ENCODE results near the gene RHEB.

The RHEB gene

DNA sequence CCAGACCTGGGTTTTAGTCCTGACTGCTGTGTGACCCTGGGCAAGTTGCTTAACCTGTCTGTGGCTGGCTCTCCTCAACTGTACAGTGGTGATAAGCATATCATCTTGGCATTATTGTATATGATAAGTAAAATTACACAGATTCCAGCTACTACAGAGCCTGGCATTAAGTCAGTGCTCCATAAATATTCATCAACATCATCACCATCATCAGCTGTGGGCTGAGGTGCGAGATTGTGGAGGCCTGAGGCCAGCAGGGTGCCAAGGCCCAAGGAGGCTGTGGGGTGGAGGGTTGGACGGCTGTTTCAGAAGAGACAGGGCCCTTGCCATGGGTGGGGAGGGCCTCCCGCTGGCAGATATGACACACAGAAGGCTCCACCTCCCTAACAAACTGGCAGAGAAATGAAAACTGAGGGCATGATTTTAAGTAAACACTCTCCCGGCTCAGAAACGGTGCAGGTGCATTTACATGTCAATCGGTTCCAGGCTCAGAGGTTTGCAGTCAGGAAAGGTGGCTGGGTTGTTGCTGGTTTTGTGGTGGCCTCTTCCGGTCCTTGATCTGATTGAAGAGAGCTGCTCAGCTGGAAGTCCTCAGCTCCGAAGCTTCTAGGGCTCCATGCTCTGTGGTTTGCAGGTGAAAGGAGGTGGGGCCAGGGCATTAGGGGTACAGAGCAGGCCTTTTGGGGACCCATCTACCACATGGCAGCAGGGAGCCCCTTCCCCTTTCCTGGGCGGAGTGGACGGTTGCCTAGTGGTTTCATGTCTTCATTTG lies 89.9 kb downstream of the RHEB start:
- no peak for DNase-seq

DNA sequence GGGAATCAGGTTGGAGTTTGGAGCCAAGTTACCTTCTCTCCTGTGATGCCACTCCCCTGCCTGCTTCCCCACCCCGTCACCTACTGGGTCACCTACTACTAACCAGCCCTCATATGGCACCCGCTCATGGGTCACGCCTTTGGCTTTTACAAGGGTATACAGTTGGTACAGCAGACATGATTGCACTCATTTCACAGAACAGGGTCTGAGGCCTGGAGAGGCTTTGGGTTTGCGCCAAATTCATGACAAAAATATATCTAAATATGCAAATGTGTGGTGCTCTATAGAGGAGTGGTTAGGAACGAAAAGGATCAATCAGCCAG lies 90.5 kb downstream of the RHEB start:
- no peak for DNase-seq

DNA sequence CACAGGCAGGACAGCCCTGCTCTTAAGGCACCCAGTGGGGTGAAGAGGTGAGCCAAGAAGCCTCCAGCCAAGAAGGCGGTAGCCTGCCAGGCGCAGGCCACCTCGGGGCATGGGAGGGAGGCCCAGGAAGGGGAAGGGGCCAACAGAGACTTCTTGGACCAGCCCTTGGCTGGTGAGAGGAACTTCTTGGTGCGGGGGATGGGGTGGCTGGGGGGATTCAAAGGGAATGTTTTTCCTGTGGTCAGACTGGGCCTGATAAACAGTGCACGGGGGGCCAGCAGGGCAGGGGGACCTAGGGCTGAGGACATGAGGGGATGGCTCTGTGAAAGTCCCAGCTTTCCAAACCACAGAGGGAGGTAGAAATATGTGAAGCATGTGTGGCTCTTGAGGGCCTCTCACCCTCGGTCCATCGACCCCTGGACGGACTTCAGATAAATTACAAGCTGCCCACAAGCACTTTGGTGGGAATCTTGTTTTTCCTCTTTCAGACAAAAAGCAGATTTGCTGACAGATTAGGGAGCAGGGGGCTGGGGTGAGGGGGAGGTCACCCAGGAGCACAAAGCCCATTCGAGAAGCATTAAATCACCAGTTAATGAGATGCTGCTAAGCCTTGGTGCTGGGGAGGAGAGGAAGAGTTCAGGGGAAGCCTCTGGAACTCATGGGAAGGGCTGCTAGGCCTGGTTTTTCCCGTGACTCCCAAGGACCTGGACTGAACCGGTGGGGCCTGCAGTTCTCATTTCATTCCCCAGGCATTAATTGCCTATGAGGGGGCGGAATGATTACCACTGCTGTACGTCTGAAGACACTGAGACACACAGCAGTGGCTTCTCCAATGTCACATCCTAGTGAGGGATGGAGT lies 91.1 kb downstream of the RHEB start:
- DNase-seq = peak; percentile 78

DNA sequence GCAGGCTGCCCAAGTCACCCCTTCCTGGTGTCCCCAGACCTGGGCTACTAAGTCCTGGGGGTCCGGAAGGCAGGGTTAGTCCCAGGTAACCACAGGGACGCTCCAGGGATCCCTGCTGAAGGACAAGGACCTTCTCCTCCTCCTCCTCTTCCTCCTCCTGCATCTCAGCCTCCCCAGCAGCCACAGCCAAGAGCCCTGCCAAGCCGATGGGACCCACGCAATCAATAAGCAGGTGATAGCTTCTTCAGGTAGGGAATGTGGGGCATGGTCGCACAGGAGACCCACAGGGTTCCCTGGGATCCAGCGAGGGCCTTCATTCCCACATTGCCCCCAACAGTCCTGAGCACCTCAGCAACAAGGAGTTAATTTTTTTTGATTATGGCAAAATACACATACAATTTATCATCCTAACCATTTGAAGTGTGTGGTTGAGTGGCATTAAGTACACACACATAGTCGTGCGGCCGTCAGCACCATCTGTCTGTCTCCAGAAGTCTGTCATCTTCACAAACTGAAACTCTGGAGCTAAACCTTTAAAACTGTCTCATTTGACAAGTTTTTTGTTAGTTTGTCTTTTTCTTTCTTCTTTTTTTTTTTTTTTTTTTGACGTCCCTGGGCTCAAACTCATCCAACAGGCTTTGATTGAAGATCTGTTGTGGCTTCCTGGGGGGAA lies 91.9 kb downstream of the RHEB start:
- no peak for DNase-seq

DNA sequence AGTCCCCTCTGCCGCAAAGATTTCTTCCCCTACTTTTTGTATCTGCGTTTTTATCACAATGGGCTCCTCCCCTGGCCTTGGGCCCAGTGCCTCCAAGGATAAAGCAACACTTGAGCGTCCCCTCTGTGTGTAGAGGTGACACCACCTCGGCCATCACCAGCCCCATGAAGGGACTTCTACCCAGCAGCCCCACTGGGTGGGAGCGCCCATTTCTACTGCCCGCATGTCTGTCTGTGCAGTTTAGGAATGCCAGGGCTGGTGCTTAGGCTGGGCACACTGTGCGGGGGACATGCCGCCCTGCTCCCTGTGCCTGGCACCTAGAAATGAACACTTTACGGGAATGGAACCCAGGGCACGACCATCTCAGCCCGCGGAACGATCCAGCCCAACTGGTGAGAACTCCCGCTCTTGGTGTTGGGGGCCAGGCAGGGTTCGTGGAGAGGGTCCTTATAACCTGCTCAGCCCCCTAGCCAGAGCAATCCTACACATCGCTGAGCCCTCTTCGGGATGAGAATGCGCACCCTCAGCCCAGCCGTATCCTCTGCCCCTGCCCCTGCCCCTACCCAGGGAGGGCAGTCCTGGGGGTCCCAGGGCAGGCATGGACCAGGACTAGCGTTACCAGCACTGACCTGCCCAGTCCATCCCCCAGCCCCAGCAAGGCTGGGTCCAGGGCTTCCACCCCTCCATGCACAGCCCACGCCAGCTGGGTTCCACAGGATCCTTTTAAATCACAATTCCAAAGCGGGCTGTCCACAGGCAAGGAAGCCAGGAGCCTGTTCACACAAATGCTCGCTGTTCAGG lies 92.6 kb downstream of the RHEB start:
- DNase-seq = no peak

DNA sequence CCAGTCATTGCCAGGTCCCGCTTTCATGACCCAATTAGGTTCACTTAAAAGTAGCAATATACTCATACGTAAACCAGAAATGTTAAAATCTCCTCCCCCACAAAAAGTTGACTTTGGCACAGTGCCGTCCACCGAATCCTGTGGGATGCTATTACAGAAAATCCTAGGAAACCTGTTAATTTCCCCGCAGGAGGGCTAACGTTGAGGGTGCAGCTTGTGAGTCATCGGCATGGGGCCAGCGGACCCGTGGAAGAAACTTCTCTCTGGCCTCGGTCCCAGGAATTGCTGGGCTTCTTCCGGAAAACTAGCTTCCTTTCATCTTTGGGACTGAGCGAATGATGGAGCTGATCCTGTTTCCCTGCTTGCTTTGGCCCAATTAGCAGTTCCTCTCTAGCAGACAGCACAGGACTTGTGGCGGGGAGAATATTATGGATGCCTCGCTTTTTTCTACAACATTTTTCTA lies 93.2 kb downstream of the RHEB start:
- peak; percentile 95 for DNase-seq

DNA sequence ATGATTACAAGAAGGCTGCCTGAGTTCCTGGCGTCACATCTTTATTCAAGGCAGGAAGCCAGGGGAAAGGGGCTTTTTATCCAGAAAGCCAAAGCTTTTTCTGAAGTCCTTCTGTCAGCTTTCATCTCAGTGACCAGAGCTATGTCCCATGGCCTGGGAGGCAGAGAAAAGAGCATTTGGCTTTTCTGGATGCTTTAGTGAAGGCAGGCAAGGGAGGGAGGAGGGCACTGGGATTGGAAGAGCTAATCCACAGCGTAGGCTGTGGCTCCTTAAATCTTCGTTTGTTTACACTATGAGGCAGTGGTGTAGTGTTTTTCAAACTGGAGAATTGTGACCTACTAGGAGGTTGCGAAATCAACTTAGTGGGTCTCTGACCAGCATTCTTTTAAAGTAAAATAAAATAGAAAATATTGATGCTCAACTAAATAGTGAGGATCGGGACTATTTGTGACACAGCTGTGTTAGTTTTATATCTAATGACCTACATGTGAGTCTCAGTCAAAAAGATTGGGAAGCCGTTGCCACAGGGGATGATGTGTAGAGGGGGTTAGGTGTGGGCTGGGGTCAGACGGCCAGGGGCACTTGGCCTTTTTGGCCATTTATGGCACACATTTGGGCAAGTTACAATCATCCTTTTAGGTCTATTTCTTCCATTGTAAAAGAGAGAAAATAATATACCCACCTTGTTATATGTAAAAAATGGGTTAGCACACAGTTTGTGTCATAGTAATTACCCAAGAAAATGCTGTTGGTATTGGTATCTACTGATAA lies 93.8 kb downstream of the RHEB start:
- peak; percentile 65 for DNase-seq

DNA sequence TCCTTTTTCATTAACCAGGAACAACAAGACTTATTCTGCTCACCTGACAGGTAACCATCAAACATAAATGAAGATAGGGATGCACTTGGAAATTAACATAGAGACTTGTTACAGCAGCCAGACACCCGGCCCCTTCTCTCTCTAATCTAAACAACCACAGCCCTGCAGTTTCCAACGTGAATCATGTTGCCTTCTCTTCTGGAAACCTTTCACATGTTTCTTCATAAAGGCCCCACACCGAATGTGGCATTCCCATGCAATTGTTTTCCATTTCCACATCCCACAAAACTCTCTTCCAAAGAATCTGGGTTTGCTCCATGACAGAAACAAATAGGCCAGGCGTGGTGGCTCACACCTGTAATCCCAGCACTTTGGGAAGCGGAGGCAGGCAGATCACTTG lies 94.9 kb downstream of the RHEB start:
- DNase-seq = no peak

DNA sequence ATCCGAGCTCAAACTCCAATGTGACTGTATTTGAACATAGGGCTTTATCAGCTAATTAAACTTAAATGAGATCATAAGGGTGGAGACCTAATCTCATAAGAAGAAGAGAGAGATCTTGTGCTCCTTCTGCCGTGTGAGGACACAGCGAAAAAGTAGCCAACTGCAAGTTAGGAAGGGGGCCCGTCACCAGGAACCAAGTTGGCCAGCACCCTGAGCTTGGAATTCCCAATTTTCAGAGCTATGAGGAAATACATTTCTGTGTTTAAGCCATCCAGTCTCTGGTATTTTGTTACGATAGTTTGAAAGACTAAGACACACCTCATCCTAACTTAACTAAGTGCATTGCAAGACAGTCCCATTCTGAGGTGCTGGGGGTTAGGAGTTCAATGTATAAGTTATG lies 95.8 kb downstream of the RHEB start:
- DNase-seq = no peak

DNA sequence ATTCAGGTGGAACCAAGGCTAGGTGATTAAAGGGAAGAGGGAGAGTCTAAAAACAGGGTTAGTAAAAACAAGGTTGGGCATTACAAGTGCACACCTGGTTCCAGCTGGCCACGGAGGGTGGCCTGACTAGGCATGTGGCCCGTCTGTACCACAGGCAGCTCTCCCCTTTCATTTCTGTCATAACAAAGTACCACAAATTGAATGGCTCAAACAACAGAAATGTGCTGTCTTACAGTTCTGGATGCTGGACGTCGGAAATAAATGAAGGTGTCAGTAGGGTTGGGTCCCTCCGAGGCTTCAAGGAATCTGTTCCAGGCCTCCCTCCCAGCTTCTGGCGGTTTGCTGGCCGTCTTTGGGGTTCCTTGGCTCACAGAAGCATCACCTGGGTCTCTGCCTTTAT lies 96.5 kb downstream of the RHEB start:
- DNase-seq = no peak

DNA sequence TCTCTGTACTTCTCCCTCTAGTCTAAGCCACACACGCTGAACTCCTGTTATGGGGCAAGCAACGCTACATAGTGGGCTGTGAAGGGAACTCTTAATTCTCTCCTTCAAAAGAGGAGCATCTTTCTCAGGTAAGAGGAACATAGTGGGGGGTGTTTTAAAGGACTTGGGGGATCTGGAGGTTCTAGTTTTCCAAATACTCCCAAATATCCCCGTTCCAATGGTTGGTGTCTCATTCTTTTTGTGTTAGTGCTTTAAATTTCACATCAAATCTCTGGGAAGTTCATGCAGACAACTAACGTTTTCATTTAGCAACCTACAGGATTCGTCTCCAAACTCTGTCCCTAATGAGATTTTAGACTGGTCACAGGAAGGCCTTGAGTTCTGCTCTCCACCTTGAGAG lies 97.5 kb downstream of the RHEB start:
- DNase-seq = no peak

DNA sequence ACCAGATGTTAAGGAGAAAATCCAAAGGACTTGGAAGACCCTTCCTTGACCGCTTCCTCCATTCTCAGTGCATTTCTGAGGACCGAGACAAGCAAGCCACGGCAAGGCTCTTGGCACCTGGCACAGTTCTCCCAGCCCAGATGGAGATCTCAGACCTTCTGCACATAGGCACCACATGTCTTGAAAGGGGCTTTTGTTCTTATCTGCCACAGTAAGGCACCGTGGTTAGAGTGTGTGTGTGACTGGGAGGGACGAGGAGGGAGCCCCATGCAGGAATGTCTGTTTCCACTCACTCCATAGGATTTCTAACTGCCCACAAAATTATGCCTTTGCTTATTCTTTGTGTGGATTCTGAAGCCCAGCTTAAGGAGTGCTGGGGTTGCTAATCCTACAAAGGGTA lies 99.6 kb downstream of the RHEB start:
- no peak for DNase-seq

DNA sequence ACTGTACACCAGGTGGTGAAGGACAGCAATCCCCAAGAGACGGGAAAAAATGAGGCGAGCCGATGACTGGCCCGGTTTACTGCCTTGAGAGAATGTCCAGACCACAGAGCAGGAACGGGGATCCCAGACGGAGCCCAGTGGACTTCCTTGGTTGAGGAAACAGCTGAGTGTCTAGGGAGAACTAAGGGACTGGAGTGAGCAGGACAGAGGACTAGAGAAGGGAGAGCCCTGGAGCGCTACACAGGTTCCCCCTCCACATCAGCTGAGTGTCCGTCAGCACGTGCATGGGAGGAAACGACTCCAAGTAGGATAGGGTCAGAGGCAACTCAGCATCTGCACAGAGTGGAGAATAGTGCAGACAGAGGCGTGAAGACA lies 102.8 kb downstream of the RHEB start:
- no peak for DNase-seq

DNA sequence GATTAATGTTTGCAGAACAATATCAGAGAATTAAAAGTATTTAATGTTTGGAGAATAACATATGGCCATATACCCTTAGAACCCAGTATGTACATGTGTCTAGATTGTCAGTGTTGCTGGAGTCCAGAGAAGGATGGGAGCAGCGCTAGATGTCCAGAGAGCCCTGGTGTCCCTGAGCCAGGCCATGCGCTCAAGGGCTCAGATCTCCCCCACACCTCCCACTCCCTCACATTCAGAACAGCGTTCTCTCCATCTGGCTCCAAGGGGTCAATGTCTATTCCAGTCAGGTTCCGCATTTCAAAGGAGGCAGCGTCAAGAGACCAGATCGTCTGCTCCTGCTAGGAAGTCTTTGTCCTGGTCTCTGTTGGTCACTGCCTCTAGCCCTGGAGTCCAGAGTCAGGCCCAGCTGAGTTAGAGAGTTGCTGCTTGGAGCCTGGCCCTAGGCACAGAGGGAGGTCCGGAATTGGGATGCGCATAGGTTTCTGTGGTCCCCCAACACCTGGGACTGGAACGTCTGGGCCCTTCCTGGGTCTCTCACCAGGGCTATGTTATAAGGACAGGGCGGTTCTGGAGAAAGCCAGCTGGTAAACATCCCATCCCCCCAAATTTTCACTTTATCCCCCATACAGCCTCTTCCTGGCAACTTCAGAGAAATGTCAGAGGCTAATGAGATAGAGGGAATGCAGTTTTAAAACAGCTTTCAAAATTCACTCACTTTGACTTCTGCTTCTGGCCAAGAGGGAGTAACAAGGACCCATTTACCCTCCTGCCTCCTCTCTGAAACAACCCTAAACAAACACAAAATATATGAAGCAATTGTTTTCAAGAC lies 103.4 kb downstream of the RHEB start:
- DNase-seq = no peak

Measured in EL (cell line).